Aorta (tissue), 5 donors: ENCODE results near the gene SRGAP1. TPM values are rescaled to one million over a fixed set of nuclear protein-coding genes. Genes with fewer than 3 reads are reported as not detected.
A peak's percentile ranks its signal among the peaks of the same experiment; 100 is the strongest.

ENCODE experiments used
- ATAC-seq: fragments of 200-7000 bp; cut with Tn5 transposase; one replicate; pipeline ENCODE4 v1.9.1; 2022; ENCODE audit warnings: moderate library complexity; ENCODE audit not compliant: low FRiP score
- DNase-seq, 2 donors: peaks; one replicate each; pipeline ENCODE4 v3.0.0-alpha.2; 2020
- H3K27ac ChIP-seq, 2 donors: one replicate each; pipeline ENCODE4 v1.5.1; 2013; ENCODE audit warnings: low read length in 2 of 2, mild to moderate bottlenecking in 2 of 2, moderate library complexity in 2 of 2, control low read depth in 1 of 2, inconsistent platforms in 1 of 2, low read depth in 1 of 2
- H3K27me3 ChIP-seq, 2 donors: one replicate each; pipeline ENCODE4 v1.6.1; 2013; ENCODE audit warnings: control low read depth in 1 of 2, low read length in 1 of 2, mild to moderate bottlenecking in 1 of 2, moderate library complexity in 1 of 2; ENCODE audit not compliant: insufficient read depth in 2 of 2, control insufficient read depth in 1 of 2
- H3K36me3 ChIP-seq, 2 donors: one replicate each; pipeline ENCODE4 v1.6.1; 2013; ENCODE audit warnings: control low read depth in 1 of 2, low read length in 1 of 2, mild to moderate bottlenecking in 1 of 2; ENCODE audit not compliant: insufficient read depth in 2 of 2, control insufficient read depth in 1 of 2
- H3K4me1 ChIP-seq, 2 donors: one replicate each; pipeline ENCODE4 v1.6.1; 2013; ENCODE audit warnings: low read length in 2 of 2, control low read depth in 1 of 2, mild to moderate bottlenecking in 1 of 2, moderate library complexity in 1 of 2; ENCODE audit not compliant: insufficient read depth in 2 of 2, control insufficient read depth in 1 of 2
- H3K4me3 ChIP-seq, 2 donors: one replicate each; pipeline ENCODE4 v1.5.1; 2013; ENCODE audit warnings: low read length in 2 of 2, control low read depth in 1 of 2, mild to moderate bottlenecking in 1 of 2
- H3K9me3 ChIP-seq: one replicate; pipeline ENCODE4 v1.6.1; 2013; ENCODE audit warnings: mild to moderate bottlenecking, low read length; ENCODE audit not compliant: control insufficient read depth
- WGBS, 2 donors: extraction: QIAGEN DNeasy Blood & Tissue Kit; methylation state at CpG; one replicate each; pipeline ENCODE4 v1.1.7; 2013; 5-methylcytosine and 5-hydroxymethylcytosine counted together
- intact Hi-C, 2 donors: fragments of 100-400 bp; cut with DNase I; formaldehyde crosslinking; loops; one replicate each; pipeline versions ENCODE4 v1.14.2 to v1.15.0; 2022
- long read RNA-seq, 2 donors: library from polyadenylated mRNA; unstranded; transcript quantifications; one replicate each; pipeline ENCODE4 v2.0.0, GENCODE V29; 2020 to 2021
- polyA plus RNA-seq, 2 donors: library from polyadenylated mRNA; stranded (reverse); fragments of 200-250 nt; gene quantifications; one replicate each; pipeline ENCODE4 v1.2.3, GENCODE V29; 2013
- total RNA-seq, 2 donors: library from RNA; stranded (reverse); fragmentation: NEBNext Ultra II Directional; extraction: Animal tissue kit (Norgen Biotek cat#: 25700); gene quantifications; one replicate each; pipeline ENCODE4 v1.2.1, GENCODE V29; 2021
- donor health status: healthy with polysubstance abuse.
- donor health status: Bipolar disorder and iron deficiency.
- donor health status: DM: no; HTN: no; CAD: no.
- donor health status: DM: no; HTN: no; CAD: no.
- donor health status: DM: yes; HTN: yes; CAD: no.

Gene SRGAP1
- 10 to 100 TPM; 10.1 to 15.5 TPM for total RNA-seq
- polyA plus RNA-seq = 1 to 10 TPM in 1 of 2 donors, under 1 TPM in 1; 0.88 to 1.9 TPM
- long read RNA-seq, donor 1, partial matches to known transcripts = 30 of 49 reads
- long read RNA-seq, donor 1, other reads (novel, unspliced or antisense) = 16 of 49 reads
- long read RNA-seq, donor 2, partial matches to known transcripts = 6 of 24 reads
- long read RNA-seq, donor 2, other reads (novel, unspliced or antisense) = 18 of 24 reads

GRCh38 chr12:63844391-63845341, at the start of gene SRGAP1:
Gene SRGAP1, plus strand, starts transcription at chr12:63844700. Its CDS starts 117 bp downstream, at chr12:63844817.
- Histone ChIP-seq H3K4me3 (peak within 1 kb of the TSS; percentile 60 to 84), H3K27me3 (no peaks in the 10 kb centered on the region), H3K4me1 (no peaks in the 10 kb centered on the region), H3K9me3 (no peaks in the 10 kb centered on the region), H3K27ac (peak within 1 kb of the TSS; percentile 57 to 77), H3K36me3 (no peaks in the 10 kb centered on the region)
- intact Hi-C loops = loop anchor here (1.0 to 10.0 kb wide), 4 partner anchors 240 to 380 kb away; partner anchors contain the start of gene KICS2 (in 2 of the 2)
- 1% methylated on average over 52 of the region's 52 CpGs for WGBS, 2 donors
- ATAC-seq = peak; percentile 75
- peak; percentile 76 to 89 for DNase-seq

GRCh38 chr12:63795032-63795687, 49.3 kb upstream of the SRGAP1 start:
- ATAC-seq = no peak
- 87 to 89% methylated on average over 10 of the region's 10 CpGs for WGBS, 2 donors

GRCh38 chr12:63795944-63796343, 48.6 kb upstream of the SRGAP1 start:
- ATAC-seq = no peak
- 90 to 91% methylated on average over 6 of the region's 6 CpGs for WGBS, 2 donors
- intact Hi-C loops = no loop called here

More at GRCh38 chr12:63795032-63795687, 49.3 kb upstream of the SRGAP1 start:
- intact Hi-C loops = no loop called here
- Histone ChIP-seq H3K36me3 (peaks cover 0 to 2% of the 10 kb centered on the region in 2 donors), H3K4me1 (no peaks in the 10 kb centered on the region), H3K4me3 (no peak overlapping the region), H3K27ac (no peak overlapping the region), H3K27me3 (no peaks in the 10 kb centered on the region), H3K9me3 (no peaks in the 10 kb centered on the region)
- DNase-seq = no peak

GRCh38 chr12:63802012-63802608, 42.4 kb upstream of the SRGAP1 start:
- WGBS, 2 donors = 55 to 56% methylated on average over 6 of the region's 6 CpGs
- H3K27me3 ChIP-seq = no peaks in the 10 kb centered on the region
- no peaks in the 10 kb centered on the region for H3K4me1 ChIP-seq
- H3K36me3 ChIP-seq = no peaks in the 10 kb centered on the region
- intact Hi-C loops = loop anchor here (5.0 to 10.0 kb wide), 3 partner anchors 137 to 700 kb away; partner anchors contain the start of gene DPY19L2 (in 1 of the 2)
- no peak for DNase-seq
- no peak overlapping the region for H3K27ac ChIP-seq
- no peaks in the 10 kb centered on the region for H3K9me3 ChIP-seq
- H3K4me3 ChIP-seq = no peak overlapping the region
- no peak for ATAC-seq

More at GRCh38 chr12:63795944-63796343, 48.6 kb upstream of the SRGAP1 start:
- Histone ChIP-seq H3K9me3 (no peaks in the 10 kb centered on the region), H3K27ac (no peak overlapping the region), H3K27me3 (no peaks in the 10 kb centered on the region), H3K4me1 (no peaks in the 10 kb centered on the region), H3K4me3 (no peak overlapping the region), H3K36me3 (peaks cover 0 to 2% of the 10 kb centered on the region in 2 donors)
- DNase-seq = no peak

GRCh38 chr12:63804746-63805145, 39.8 kb upstream of the SRGAP1 start:
- no peak for DNase-seq
- no peaks in the 10 kb centered on the region for H3K9me3 ChIP-seq
- no peak overlapping the region for H3K4me3 ChIP-seq
- H3K4me1 ChIP-seq = no peaks in the 10 kb centered on the region
- no peak overlapping the region for H3K27ac ChIP-seq
- intact Hi-C loops = loop anchor here (5.0 to 10.0 kb wide), 3 partner anchors 140 to 702 kb away; partner anchors contain the start of gene DPY19L2 (in 1 of the 2)
- WGBS, 2 donors = 90 to 93% methylated on average over 2 of the region's 2 CpGs
- peaks cover 0 to 3% of the 10 kb centered on the region in 2 donors for H3K36me3 ChIP-seq
- no peak for ATAC-seq
- H3K27me3 ChIP-seq = no peaks in the 10 kb centered on the region

- Histone ChIP-seq H3K27me3 (no peaks in the 10 kb centered on the region), H3K9me3 (no peaks in the 10 kb centered on the region), H3K4me3 (no peak overlapping the region), H3K4me1 (no peaks in the 10 kb centered on the region), H3K36me3 (peaks cover 0 to 3% of the 10 kb centered on the region in 2 donors), H3K27ac (no peak overlapping the region)
- intact Hi-C loops = loop anchor here (10.0 kb wide), 2 partner anchors 141 to 701 kb away; partner anchors contain the start of gene DPY19L2 (in 1 of the 2)
- ATAC-seq (no peak), DNase-seq (no peak)
- 71 to 74% methylated on average over 3 of the region's 3 CpGs for WGBS, 2 donors
These were observed 38.5 kb upstream of the SRGAP1 start for GRCh38 chr12:63805704-63806672.

GRCh38 chr12:63808631-63809030, 35.9 kb upstream of the SRGAP1 start:
- intact Hi-C loops = loop anchor here (10.0 kb wide), 2 partner anchors 144 to 704 kb away; partner anchors contain the start of gene DPY19L2 (in 1 of the 2)

More at GRCh38 chr12:63808631-63809030, 35.9 kb upstream of the SRGAP1 start:
- ATAC-seq (no peak), DNase-seq (no peak)
- WGBS, 2 donors = 61 to 67% methylated on average over 5 of the region's 5 CpGs
- H3K4me3 ChIP-seq = no peak overlapping the region
- no peak overlapping the region for H3K27ac ChIP-seq
- peaks cover 0 to 3% of the 10 kb centered on the region in 2 donors for H3K36me3 ChIP-seq
- no peaks in the 10 kb centered on the region for H3K27me3 ChIP-seq
- H3K4me1 ChIP-seq = no peaks in the 10 kb centered on the region
- H3K9me3 ChIP-seq = no peaks in the 10 kb centered on the region
